K562 (cell line): Measurements from ENCODE around the gene IFRD1. TPM values are rescaled to one million over a fixed set of nuclear protein-coding genes. Genes with fewer than 3 reads are reported as not detected.

Experiments used
- ATAC-seq: fragments of 200-7000 bp; cut with Tn5 transposase; 3 replicates; pipeline ENCODE4 v1.9.1; 2020; ENCODE audit warnings: moderate library complexity
- BruUV-seq: library from RNA; stranded (reverse); fragments of 400-500 nt; replicated peaks from 2 replicates; lab custom pipeline; 2021; lab: Mats Ljungman, UMichigan
- CTCF ChIA-PET: fragments of 300-600 bp; formaldehyde crosslinking; extraction: SDS; loops from one replicate; lab custom pipeline; 2021; ENCODE audit warnings: low intra/inter-chr PET ratio; lab: Yijun Ruan, JAX
- POLR2A ChIA-PET: fragments of 300-600, 350-650 bp; sonication (Branson Sonifier 250); formaldehyde crosslinking; extraction: SDS; loops from one replicate; lab custom pipeline; 2021; ENCODE audit warnings: antibody characterized with exemption, inconsistent platforms; lab: Yijun Ruan, JAX
- DNase-seq, 4 experiments: peaks; one replicate each; pipeline versions ENCODE4 v3.0.0 to v3.0.0-alpha.2; 2011 to 2018; ENCODE audit warnings: low spot score in 3 of 4, mixed read lengths in 3 of 4; ENCODE audit errors: extremely low read depth in 1 of 4
- FAIRE-seq: peaks from 2 replicates; lab custom pipeline; 2011; peaks lifted over from hg19 to GRCh38; lab: Jason Lieb, UNC
- H2AFZ ChIP-seq: 2 replicates; pipeline ENCODE4 v1.6.0; 2011; ENCODE audit warnings: low read depth, low read length, control low read depth, inconsistent platforms
- H3K27ac ChIP-seq: fragments of 200-600 bp; 3 replicates; pipeline ENCODE4 v1.8.0; 2011; ENCODE audit warnings: low read depth, mild to moderate bottlenecking, control low read depth, inconsistent platforms, low read length, moderate library complexity, mixed read lengths; ENCODE audit errors: extremely low read depth
- H3K27me3 ChIP-seq, 2 experiments: fragments of 300-600 bp in 1 of 2; 2 replicates in 1 of 2; 3 replicates in 1 of 2; pipeline versions ENCODE4 v1.6.0 to v1.8.0; 2011; ENCODE audit warnings: inconsistent platforms in 2 of 2, low read length in 2 of 2, mild to moderate bottlenecking in 1 of 2, mixed read lengths in 1 of 2, moderate library complexity in 1 of 2; ENCODE audit not compliant: control insufficient read depth in 2 of 2, insufficient read depth in 2 of 2
- H3K36me3 ChIP-seq: fragments of 300-600 bp; 3 replicates; pipeline ENCODE4 v1.8.0; 2011; ENCODE audit warnings: mild to moderate bottlenecking, low read length, inconsistent platforms; ENCODE audit not compliant: control insufficient read depth, insufficient read depth
- H3K4me1 ChIP-seq, 2 experiments: fragments of 200-600 bp in 1 of 2; replicated peaks in 1 of 2; 2 replicates in 1 of 2; 3 replicates in 1 of 2; pipeline versions ENCODE4 v1.5.1 to v1.8.0; 2011; ENCODE audit warnings: inconsistent platforms in 2 of 2, low read length in 2 of 2, mild to moderate bottlenecking in 1 of 2, mixed read lengths in 1 of 2, moderate library complexity in 1 of 2; ENCODE audit not compliant: control insufficient read depth in 2 of 2, insufficient read depth in 2 of 2
- H3K4me2 ChIP-seq: 2 replicates; pipeline ENCODE4 v1.6.1; 2011; ENCODE audit warnings: low read length, control low read depth, inconsistent platforms, mixed read lengths; ENCODE audit not compliant: insufficient read depth
- H3K4me3 ChIP-seq: fragments of 200-600 bp; sonication (generic), shearing (Covaris generic); 2 replicates; pipeline ENCODE4 v1.5.1; 2016; ENCODE audit warnings: control low read depth, inconsistent platforms
- H3K79me2 ChIP-seq: fragments of 200-600 bp; 3 replicates; pipeline ENCODE4 v1.8.0; 2011; ENCODE audit warnings: low read length, inconsistent platforms; ENCODE audit not compliant: control insufficient read depth, insufficient read depth
- H3K9ac ChIP-seq, 2 experiments: 2 replicates each; pipeline versions ENCODE4 v1.6.0 to v1.6.1; 2011; ENCODE audit warnings: low read depth in 2 of 2, low read length in 2 of 2, control low read depth in 1 of 2, inconsistent platforms in 1 of 2, mild to moderate bottlenecking in 1 of 2, mixed read lengths in 1 of 2; ENCODE audit not compliant: insufficient read depth in 1 of 2
- H3K9me1 ChIP-seq: one replicate; pipeline ENCODE4 v1.6.0; 2011; ENCODE audit warnings: inconsistent platforms, mild to moderate bottlenecking, low read length, moderate library complexity; ENCODE audit not compliant: control insufficient read depth, insufficient read depth
- H3K9me3 ChIP-seq: replicated peaks from 2 replicates; pipeline ENCODE4 v1.5.1; 2011; ENCODE audit warnings: low read depth, low read length, inconsistent platforms; ENCODE audit not compliant: control insufficient read depth, insufficient read depth
- H4K20me1 ChIP-seq: replicated peaks from 2 replicates; pipeline ENCODE4 v1.6.1; 2011; ENCODE audit warnings: low read length, inconsistent platforms, mixed read lengths; ENCODE audit not compliant: control insufficient read depth, insufficient read depth
- AFF1 ChIP-seq, 2 experiments: fragments of 450-650 bp; IDR thresholded peaks; 2 replicates each; pipeline ENCODE4 v1.6.1; 2018; ENCODE audit warnings: mild to moderate bottlenecking in 2 of 2, low read depth in 1 of 2; ENCODE audit not compliant: partially characterized antibody in 2 of 2
- CBFA2T2 ChIP-seq: fragments of 450-650 bp; conservative IDR thresholded peaks from 2 replicates; pipeline ENCODE4 v1.6.1; 2017; ENCODE audit warnings: mild to moderate bottlenecking
- CEBPG ChIP-seq, 3 experiments: fragments of 200-800 bp in 1 of 3; sonication (Bioruptor generic) in 1 of 3; sonication (generic) in 1 of 3; formaldehyde crosslinking in 1 of 3; IDR thresholded peaks in 2 of 3; conservative IDR thresholded peaks in 1 of 3; 2 replicates each; pipeline versions ENCODE4 v1.6.1 to v1.8.0; 2016 to 2022; ENCODE audit warnings: missing compliant biosample characterization in 2 of 3, missing genetic modification characterization in 2 of 3, mild to moderate bottlenecking in 1 of 3, missing genetic modification reagents in 1 of 3
- ELF1 ChIP-seq: fragments of 200-800 bp; sonication (Bioruptor generic); IDR thresholded peaks from 2 replicates; pipeline ENCODE4 v1.6.1; 2016; ENCODE audit warnings: missing genetic modification characterization, missing compliant biosample characterization
- ILF3 ChIP-seq: fragments of 450-650 bp; IDR thresholded peaks from 2 replicates; pipeline ENCODE4 v1.6.1; 2018; ENCODE audit warnings: antibody characterized with exemption, mild to moderate bottlenecking, moderate library complexity, borderline replicate concordance
- NCOA1 ChIP-seq: fragments of 450-650 bp; IDR thresholded peaks from 2 replicates; pipeline ENCODE4 v1.6.1; 2016; ENCODE audit warnings: low read depth
- NFE2L1 ChIP-seq: fragments of 450-650 bp; IDR thresholded peaks from 2 replicates; pipeline ENCODE4 v1.6.1; 2016; ENCODE audit warnings: missing genetic modification characterization, low read depth, mild to moderate bottlenecking, missing compliant biosample characterization, moderate library complexity, borderline replicate concordance
- POLR2AphosphoS2 ChIP-seq: IDR thresholded peaks from 2 replicates; pipeline ENCODE4 v1.6.1; 2012; ENCODE audit warnings: low read length, improper control_type of control experiment
- SMC3 ChIP-seq: conservative IDR thresholded peaks from 2 replicates; pipeline ENCODE4 v1.6.1; 2011; ENCODE audit warnings: low read depth, low read length, improper control_type of control experiment; ENCODE audit not compliant: insufficient read depth
- TBL1XR1 ChIP-seq, 2 experiments: IDR thresholded peaks; 2 replicates each; pipeline ENCODE4 v1.6.1; 2012; ENCODE audit warnings: improper control_type of control experiment in 2 of 2, low read length in 2 of 2, mild to moderate bottlenecking in 1 of 2
- WGBS: fragments of 100-300 bp; shearing (Covaris generic); methylation state at CpG from one replicate; pipeline ENCODE4 v1.1.6; 2016; ENCODE audit warnings: low coverage, mixed read lengths; ENCODE audit not compliant: insufficient coverage; ENCODE audit errors: missing lambda C conversion rate; 5-methylcytosine and 5-hydroxymethylcytosine counted together
- in situ Hi-C: fragments of 300-500 bp; cut with MboI; formaldehyde crosslinking; loops from 4 replicates; pipeline ENCODE4 v1.15.0; 2018; ENCODE audit warnings: inconsistent platforms, mixed read lengths
- intact Hi-C: fragments of 100-400 bp; cut with micrococcal nuclease; formaldehyde crosslinking; loops from 2 replicates; pipeline ENCODE4 v1.14.2; 2022
- polyA plus RNA-seq, 8 experiments: library from polyadenylated mRNA; depleted of rRNA in 4 of 8; stranded (reverse) in 5 of 8; unstranded in 3 of 8; fragments of >200 nt; fragmentation: Nextera tagmentation in 2 of 8; fragmentation: Illumina TruSeq in 1 of 8; extraction: Ambion mirVana in 2 of 8; extraction: Trizol in 1 of 8; gene quantifications; 2 replicates each; pipeline versions ENCODE4 v1.2.1 to v1.2.3, GENCODE V29; 2011 to 2014; ENCODE audit warnings: inconsistent platforms in 1 of 8, missing spikeins in 1 of 8
- total RNA-seq, 7 experiments: library from RNA; depleted of rRNA in 6 of 7; stranded (reverse); fragments of >200 nt in 6 of 7; fragmentation: Illumina TruSeq in 2 of 7; extraction: Trizol in 2 of 7; gene quantifications; 2 replicates each; pipeline versions ENCODE4 v1.2.1 to v1.2.3, GENCODE V29; 2011 to 2021; ENCODE audit warnings: low replicate concordance in 1 of 7

IFRD1 gene
- total and polyA plus RNA-seq, 9 of the 15 experiments (the other 6 are each of a cell fraction or from before 2014, with no cell fraction given) = 27.6 to 81.8 (median 68.1) TPM

GRCh38 chr7:112414855-112415490, 35.3 kb upstream of the IFRD1 start:
- H2AFZ ChIP-seq = no peak overlapping the region
- H3K36me3 ChIP-seq = no peaks in the 10 kb centered on the region
- H3K9me3 ChIP-seq = no peaks in the 10 kb centered on the region
- ChIA-PET CTCF (interaction anchor here (1.0 to 1.7 kb wide), 2 partner anchors 652 to 673 kb away, joined by 6 read pairs; no protein-coding TSS in a partner anchor), POLR2A (interaction anchor here (1.0 kb wide), 1 partner anchor 8 kb away, joined by 4 read pairs; no protein-coding TSS in a partner anchor)
- intact Hi-C loops (loop anchor here (2.0 to 10.0 kb wide), 3 partner anchors 77 to 674 kb away; partner anchors contain the start of genes DOCK4 and ZNF277), in situ Hi-C loops (no loop called here)
- H3K4me2 ChIP-seq = no peak overlapping the region
- no peak overlapping the region for H3K27ac ChIP-seq
- WGBS = 0% methylated on average over 3 of the region's 3 CpGs
- no peaks in the 10 kb centered on the region for H4K20me1 ChIP-seq
- DNase-seq (peak; percentile 56 to 76 (median 68)), FAIRE-seq (peak; percentile 58), ATAC-seq (peak; percentile 94)
- no peaks in the 10 kb centered on the region for H3K4me1 ChIP-seq
- H3K9me1 ChIP-seq = no peaks in the 10 kb centered on the region
- no TSS peak for BruUV-seq
- peaks cover 0 to 9% of the 10 kb centered on the region in 2 experiments; a peak in 2 of 5 replicates for H3K27me3 ChIP-seq
- H3K79me2 ChIP-seq = no peaks in the 10 kb centered on the region
- no peak overlapping the region for H3K9ac ChIP-seq
- H3K4me3 ChIP-seq = no peak overlapping the region
- TF ChIP-seq SMC3 (peak; percentile 63), ILF3 (no peak), TBL1XR1 (IDR thresholded peaks at IDR 0.05; ENCODE audit: low read length in 2 of 2) (no peak), ELF1 (tag) (no peak), CEBPG (CRISPR knock-in tag; IDR thresholded peaks at IDR 0.05) (no peak), CEBPG (tag; conservative IDR thresholded peaks at IDR 0.05 in 1 of 2, IDR thresholded peaks at IDR 0.05 in 1 of 2) (no peak), NFE2L1 (tag) (no peak), NCOA1 (no peak), CBFA2T2 (no peak), POLR2AphosphoS2 (no peak), AFF1 (IDR thresholded peaks at IDR 0.05; ENCODE audit: low read depth in 1 of 2, partially characterized antibody in 2 of 2) (no peak)
